Measurements from ENCODE around the gene FRMPD4.

Gene FRMPD4

DNA sequence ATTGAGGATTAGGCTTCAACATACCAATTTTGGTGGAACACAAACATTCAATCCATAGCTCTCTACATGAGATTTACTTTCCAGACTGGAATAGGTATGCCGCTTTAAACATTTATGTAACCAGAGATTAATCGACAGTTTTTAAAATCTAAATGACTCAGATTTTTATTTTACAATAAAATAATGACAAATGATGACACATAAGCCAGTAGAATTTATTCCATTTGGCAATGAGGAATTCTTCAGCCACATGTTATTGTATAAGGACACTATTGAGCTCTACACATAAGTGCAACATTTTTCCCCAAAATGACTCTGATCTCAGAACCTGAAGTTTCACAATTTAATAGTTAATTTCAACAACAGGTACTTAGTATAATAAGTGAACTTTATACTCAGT lies 425.9 kb downstream of the FRMPD4 start:
- no peak for DNase-seq (ENCODE audit: low read depth)
- TF ChIP-seq, protein P1, sequence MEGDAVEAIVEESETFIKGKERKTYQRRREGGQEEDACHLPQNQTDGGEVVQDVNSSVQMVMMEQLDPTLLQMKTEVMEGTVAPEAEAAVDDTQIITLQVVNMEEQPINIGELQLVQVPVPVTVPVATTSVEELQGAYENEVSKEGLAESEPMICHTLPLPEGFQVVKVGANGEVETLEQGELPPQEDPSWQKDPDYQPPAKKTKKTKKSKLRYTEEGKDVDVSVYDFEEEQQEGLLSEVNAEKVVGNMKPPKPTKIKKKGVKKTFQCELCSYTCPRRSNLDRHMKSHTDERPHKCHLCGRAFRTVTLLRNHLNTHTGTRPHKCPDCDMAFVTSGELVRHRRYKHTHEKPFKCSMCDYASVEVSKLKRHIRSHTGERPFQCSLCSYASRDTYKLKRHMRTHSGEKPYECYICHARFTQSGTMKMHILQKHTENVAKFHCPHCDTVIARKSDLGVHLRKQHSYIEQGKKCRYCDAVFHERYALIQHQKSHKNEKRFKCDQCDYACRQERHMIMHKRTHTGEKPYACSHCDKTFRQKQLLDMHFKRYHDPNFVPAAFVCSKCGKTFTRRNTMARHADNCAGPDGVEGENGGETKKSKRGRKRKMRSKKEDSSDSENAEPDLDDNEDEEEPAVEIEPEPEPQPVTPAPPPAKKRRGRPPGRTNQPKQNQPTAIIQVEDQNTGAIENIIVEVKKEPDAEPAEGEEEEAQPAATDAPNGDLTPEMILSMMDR (conservative IDR thresholded peaks at IDR 0.05; ENCODE audit: low read depth, low read length): no peak
- no peak overlapping the region for H3K4me3 ChIP-seq (ENCODE audit: low read length)

DNA sequence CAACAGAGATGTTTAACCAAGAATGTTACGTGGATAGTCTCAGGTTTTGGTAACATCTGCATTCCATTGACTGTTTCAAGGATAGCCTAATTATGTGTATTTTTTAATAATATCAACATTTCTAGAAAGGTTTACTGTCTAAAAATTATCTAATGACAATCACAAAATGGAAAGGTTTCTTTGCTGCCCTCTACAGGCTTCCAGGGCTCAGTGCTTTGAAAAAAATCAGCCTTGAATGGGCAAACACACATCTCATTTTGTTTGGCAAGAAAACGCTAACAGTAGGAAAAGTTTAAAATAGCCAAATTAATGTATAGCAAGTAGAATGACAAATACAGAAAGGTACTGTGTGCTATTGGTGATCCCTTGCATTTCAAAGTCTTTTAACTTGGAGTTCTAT lies 429.6 kb downstream of the FRMPD4 start:
- no peak for DNase-seq (ENCODE audit: low read depth)
- no peak overlapping the region for H3K4me3 ChIP-seq (ENCODE audit: low read length)
- TF ChIP-seq, protein P1 (conservative IDR thresholded peaks at IDR 0.05; ENCODE audit: low read depth, low read length): peak; percentile 76

DNA sequence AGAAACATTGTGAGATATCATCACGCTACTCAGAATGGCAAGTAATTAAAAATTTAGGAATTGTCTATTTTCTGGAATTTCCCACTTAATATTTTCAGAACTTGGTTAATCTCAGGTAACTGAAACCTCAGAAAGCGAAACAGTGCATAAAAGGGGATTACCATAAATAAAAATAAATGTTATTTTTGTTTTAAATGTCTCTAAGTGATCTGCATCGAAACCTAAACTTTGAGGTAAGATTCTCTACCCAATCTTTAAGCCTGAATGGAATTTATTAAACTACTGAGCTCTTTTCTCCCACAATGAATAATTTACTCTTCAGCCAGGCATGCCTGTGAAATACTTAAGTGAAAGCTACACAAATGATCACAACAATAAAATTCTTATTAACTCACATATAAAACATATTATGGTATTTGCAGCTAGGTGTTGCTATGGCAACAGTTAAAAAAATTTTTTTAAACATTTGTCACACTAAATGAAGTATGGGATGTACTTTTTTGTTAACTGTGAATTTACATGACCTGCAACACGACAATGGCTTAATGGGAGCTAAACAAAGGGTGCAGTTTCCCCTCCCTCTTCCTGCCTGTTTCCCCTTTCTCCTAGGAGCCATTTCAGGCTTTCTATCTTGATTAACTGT lies 432.7 kb downstream of the FRMPD4 start:
- H3K4me3 ChIP-seq (ENCODE audit: low read length): no peak overlapping the region
- no peak for DNase-seq (ENCODE audit: low read depth)
- TF ChIP-seq, protein P1 (conservative IDR thresholded peaks at IDR 0.05; ENCODE audit: low read depth, low read length): no peak

DNA sequence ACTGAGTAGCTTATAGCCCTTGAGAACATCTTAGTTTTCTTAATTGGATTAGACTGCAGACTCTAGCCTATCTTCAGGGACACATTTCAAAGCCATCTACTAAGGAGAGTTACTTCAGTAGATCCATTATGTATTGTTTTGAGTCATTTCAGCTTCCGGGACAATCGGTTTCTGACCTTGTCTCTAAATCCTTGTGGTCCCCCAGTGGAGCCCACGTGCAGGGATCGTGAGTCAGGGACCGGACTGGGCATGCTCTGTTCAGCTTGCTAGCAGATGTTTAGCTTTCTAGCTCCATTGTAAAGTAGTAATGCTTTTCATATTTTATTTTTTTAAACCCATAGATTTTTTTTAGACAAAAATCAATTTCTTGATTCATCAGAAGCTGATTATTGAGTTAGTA lies 441.0 kb downstream of the FRMPD4 start:
- no peak for DNase-seq (ENCODE audit: low read depth)
- H3K4me3 ChIP-seq (ENCODE audit: low read length): no peak overlapping the region
- TF ChIP-seq, protein P1 (conservative IDR thresholded peaks at IDR 0.05; ENCODE audit: low read depth, low read length): no peak

DNA sequence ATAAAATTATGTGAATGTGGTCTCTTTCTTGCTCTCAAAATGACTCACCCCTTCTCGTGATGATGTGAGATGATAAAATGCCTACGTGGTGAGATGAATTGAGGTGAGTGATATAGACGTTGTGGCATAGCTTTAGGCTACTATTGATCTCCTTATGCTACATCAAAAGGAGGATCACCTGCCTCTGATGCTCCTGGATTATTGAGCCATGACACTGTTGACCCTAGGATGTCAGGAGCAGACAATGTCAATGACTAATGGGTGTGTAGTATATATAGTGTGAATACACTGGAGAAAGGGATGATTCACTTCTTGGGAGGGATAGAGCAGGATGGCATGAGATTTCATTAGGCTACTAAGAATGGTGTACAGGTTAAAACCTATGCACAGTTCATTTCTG lies 442.3 kb downstream of the FRMPD4 start:
- DNase-seq (ENCODE audit: low read depth): no peak
- H3K4me3 ChIP-seq (ENCODE audit: low read length): no peak overlapping the region
- TF ChIP-seq, protein P1 (conservative IDR thresholded peaks at IDR 0.05; ENCODE audit: low read depth, low read length): no peak

DNA sequence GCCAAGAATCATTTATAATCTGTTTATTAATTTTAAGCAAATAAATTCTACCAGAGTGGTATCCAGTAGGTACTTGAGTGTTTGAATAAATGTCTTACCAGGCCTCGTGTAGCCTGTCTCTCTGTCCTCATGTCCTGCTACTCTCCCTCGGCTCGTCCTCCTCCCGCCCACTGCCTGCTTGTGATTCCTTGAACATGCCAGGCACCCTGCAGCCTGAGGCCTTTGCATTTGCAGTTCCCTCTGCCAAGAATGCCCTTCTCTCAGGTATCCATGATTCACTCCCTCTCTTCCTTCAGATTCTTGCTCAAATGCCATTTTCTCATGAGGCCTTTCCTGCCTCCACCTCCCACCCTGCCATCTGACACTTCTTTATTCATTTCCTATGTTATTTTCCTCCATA lies 443.3 kb downstream of the FRMPD4 start:
- H3K4me3 ChIP-seq (ENCODE audit: low read length): no peak overlapping the region
- DNase-seq (ENCODE audit: low read depth): no peak

DNA sequence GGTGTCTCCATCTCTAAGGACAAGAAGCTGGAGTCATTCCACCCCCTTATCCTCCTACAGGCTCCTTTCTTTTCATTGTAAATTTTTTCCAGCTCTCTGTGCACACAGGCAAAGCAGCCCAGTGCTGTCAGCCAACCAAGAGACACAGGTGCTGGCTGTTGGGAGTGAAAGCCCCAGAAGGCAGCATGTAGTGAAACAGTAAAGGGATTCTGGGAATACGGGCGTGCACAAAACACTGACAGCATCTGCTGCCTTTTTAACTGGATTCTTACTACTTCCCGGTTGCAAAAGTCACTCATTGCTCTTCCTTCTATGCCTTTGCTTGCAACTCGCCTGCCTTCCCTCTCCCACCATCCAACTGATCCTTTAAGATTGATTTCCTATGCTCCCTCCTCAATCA lies 444.4 kb downstream of the FRMPD4 start:
- TF ChIP-seq, protein P1 (conservative IDR thresholded peaks at IDR 0.05; ENCODE audit: low read depth, low read length): no peak
- H3K4me3 ChIP-seq (ENCODE audit: low read length): no peak overlapping the region

More for the DNA sequence above, 443.3 kb downstream of the FRMPD4 start:
- TF ChIP-seq, protein P1 (conservative IDR thresholded peaks at IDR 0.05; ENCODE audit: low read depth, low read length): no peak

More for the DNA sequence above, 444.4 kb downstream of the FRMPD4 start:
- no peak for DNase-seq (ENCODE audit: low read depth)

Data from retinal pigment epithelial cell (primary cell).